Measurements from ENCODE around the gene RUFY2.

GRCh38 chr10:68327889-68328786 is 78.9 kb downstream of the RUFY2 start:
- TF ChIP-seq REST (IDR thresholded peaks at IDR 0.05; ENCODE audit: insufficient read depth in 1 of 2, low read depth in 2 of 2, low read length in 2 of 2) (no peak), SIN3A (IDR thresholded peaks at IDR 0.05; ENCODE audit: borderline replicate concordance, insufficient read depth, low read length) (no peak)
